H1 (cell line): ENCODE data around the gene DKC1. TPM values are rescaled to one million over a fixed set of nuclear protein-coding genes. Genes with fewer than 3 reads are reported as not detected.

Experiments
- CTCF ChIA-PET: fragments of 300-600 bp; sonication (Branson Sonifier 250); formaldehyde crosslinking; loops from one replicate; lab custom pipeline; 2021; ENCODE audit not compliant: partially characterized antibody; lab: Charles Lee
- POLR2A ChIA-PET: fragments of 300-600 bp; sonication (Branson Sonifier 250); formaldehyde crosslinking; loops from one replicate; lab custom pipeline; 2021; ENCODE audit warnings: inconsistent platforms; ENCODE audit not compliant: partially characterized antibody; lab: Charles Lee
- DNase-seq, 2 experiments: peaks; one replicate each; pipeline versions ENCODE4 v3.0.0 to v3.0.0-alpha.2; 2010 to 2022; ENCODE audit warnings: low spot score in 2 of 2, low read depth in 1 of 2, mixed read lengths in 1 of 2
- FAIRE-seq: peaks from 2 replicates; lab custom pipeline; 2011; peaks lifted over from hg19 to GRCh38; lab: Jason Lieb, UNC
- H2AFZ ChIP-seq: 2 replicates; pipeline ENCODE4 v1.8.1; 2012; ENCODE audit warnings: low read length, inconsistent platforms
- H2AK5ac ChIP-seq: 2 replicates; pipeline ENCODE4 v1.6.1; 2013; ENCODE audit warnings: low read depth, low read length
- H2BK120ac ChIP-seq: replicated peaks from 2 replicates; pipeline ENCODE3; 2013; ENCODE audit warnings: low read depth, low read length, inconsistent platforms
- H2BK12ac ChIP-seq: 2 replicates; pipeline ENCODE4 v1.6.1; 2013; ENCODE audit warnings: low read depth, low read length
- H2BK15ac ChIP-seq: 2 replicates; pipeline ENCODE4 v1.6.1; 2013; ENCODE audit warnings: low read length
- H2BK20ac ChIP-seq: 2 replicates; pipeline ENCODE4 v1.6.1; 2013; ENCODE audit warnings: low read length
- H2BK5ac ChIP-seq: 2 replicates; pipeline ENCODE4 v1.6.1; 2013; ENCODE audit warnings: low read depth, low read length
- H3K14ac ChIP-seq: 2 replicates; pipeline ENCODE4 v1.6.1; 2013; ENCODE audit warnings: inconsistent platforms; ENCODE audit not compliant: insufficient read length
- H3K18ac ChIP-seq: 2 replicates; pipeline ENCODE4 v1.6.1; 2013; ENCODE audit warnings: low read length; ENCODE audit errors: extremely low read depth
- H3K23ac ChIP-seq: 2 replicates; pipeline ENCODE4 v1.6.1; 2013; ENCODE audit warnings: inconsistent platforms; ENCODE audit not compliant: insufficient read length
- H3K23me2 ChIP-seq: 2 replicates; pipeline ENCODE4 v1.6.1; 2013; ENCODE audit warnings: low read depth, low read length
- H3K27ac ChIP-seq: 2 replicates; pipeline ENCODE4 v1.6.1; 2011; ENCODE audit warnings: low read depth, low read length, inconsistent platforms
- H3K27me3 ChIP-seq, 4 experiments: replicated peaks in 1 of 4; 1 replicate in 1 of 4; 2 replicates in 3 of 4; pipeline versions ENCODE4 v1.6.1 to v1.8.1; 2011 to 2013; ENCODE audit warnings: low read length in 3 of 4, mild to moderate bottlenecking in 3 of 4, inconsistent platforms in 2 of 4, mixed read lengths in 2 of 4, moderate library complexity in 1 of 4; ENCODE audit not compliant: control insufficient read depth in 3 of 4, insufficient read depth in 3 of 4; ENCODE audit errors: extremely low read depth in 1 of 4
- H3K36me3 ChIP-seq, 4 experiments: 2 replicates each; pipeline versions ENCODE4 v1.6.1 to v1.8.1; 2011 to 2013; ENCODE audit warnings: mild to moderate bottlenecking in 4 of 4, low read length in 3 of 4, moderate library complexity in 2 of 4, control low read depth in 1 of 4, inconsistent platforms in 1 of 4; ENCODE audit not compliant: insufficient read depth in 4 of 4, control insufficient read depth in 2 of 4
- H3K4ac ChIP-seq: replicated peaks from 2 replicates; pipeline ENCODE3; 2013; ENCODE audit warnings: low read length, low read depth, mixed read lengths, inconsistent platforms; ENCODE audit not compliant: insufficient read length
- H3K4me1 ChIP-seq, 4 experiments: replicated peaks in 1 of 4; 1 replicate in 1 of 4; 2 replicates in 3 of 4; pipeline versions ENCODE4 v1.6.1 to v1.8.1; 2011 to 2013; ENCODE audit warnings: low read length in 3 of 4, inconsistent platforms in 2 of 4, mixed read lengths in 1 of 4; ENCODE audit not compliant: insufficient read depth in 4 of 4, control insufficient read depth in 3 of 4
- H3K4me2 ChIP-seq, 2 experiments: 2 replicates each; pipeline versions ENCODE4 v1.6.1 to v1.8.1; 2011 to 2013; ENCODE audit warnings: low read depth in 2 of 2, low read length in 2 of 2, control low read depth in 1 of 2, inconsistent platforms in 1 of 2, mild to moderate bottlenecking in 1 of 2; ENCODE audit not compliant: insufficient read depth in 1 of 2
- H3K4me3 ChIP-seq, 4 experiments: fragments of 200-600, 300-600 bp in 1 of 4; sonication (generic), shearing (Covaris generic), sonication (Bioruptor Twin) in 1 of 4; 2 replicates each; pipeline versions ENCODE4 v1.5.1 to v1.8.1; 2011 to 2016; ENCODE audit warnings: low read length in 4 of 4, low read depth in 3 of 4, control low read depth in 2 of 4, inconsistent platforms in 2 of 4, mild to moderate bottlenecking in 2 of 4, mixed read lengths in 1 of 4, moderate library complexity in 1 of 4; ENCODE audit not compliant: insufficient read depth in 2 of 4; ENCODE audit errors: extremely low read depth in 1 of 4
- H3K56ac ChIP-seq: replicated peaks from 2 replicates; pipeline ENCODE3; 2013; ENCODE audit warnings: low read depth, mild to moderate bottlenecking, mixed read lengths, low read length, inconsistent platforms; ENCODE audit not compliant: insufficient read length
- H3K79me1 ChIP-seq: 2 replicates; pipeline ENCODE4 v1.6.1; 2013; ENCODE audit warnings: low read depth, low read length, control low read depth
- H3K79me2 ChIP-seq, 2 experiments: 2 replicates each; pipeline versions ENCODE4 v1.6.1 to v1.8.1; 2012 to 2013; ENCODE audit warnings: low read length in 2 of 2, mild to moderate bottlenecking in 2 of 2, inconsistent platforms in 1 of 2; ENCODE audit not compliant: insufficient read depth in 2 of 2, control insufficient read depth in 1 of 2
- H3K9ac ChIP-seq, 4 experiments: replicated peaks in 1 of 4; 1 replicate in 1 of 4; 2 replicates in 3 of 4; pipeline versions ENCODE4 v1.6.1 to v1.8.1; 2011 to 2013; ENCODE audit warnings: low read depth in 3 of 4, low read length in 3 of 4, control low read depth in 2 of 4, mild to moderate bottlenecking in 2 of 4, moderate library complexity in 2 of 4, inconsistent platforms in 1 of 4; ENCODE audit errors: extremely low read depth in 1 of 4
- H3K9me3 ChIP-seq, 2 experiments: 2 replicates each; pipeline versions ENCODE4 v1.6.1 to v1.8.1; 2012 to 2013; ENCODE audit warnings: mild to moderate bottlenecking in 2 of 2, moderate library complexity in 2 of 2, control low read depth in 1 of 2, inconsistent platforms in 1 of 2, low read depth in 1 of 2, low read length in 1 of 2, mixed read lengths in 1 of 2; ENCODE audit not compliant: insufficient read depth in 2 of 2
- H4K20me1 ChIP-seq, 2 experiments: replicated peaks in 1 of 2; 2 replicates each; pipeline versions ENCODE3 to v1.8.1; 2011 to 2013; ENCODE audit warnings: inconsistent platforms in 2 of 2, low read length in 2 of 2, mild to moderate bottlenecking in 1 of 2; ENCODE audit not compliant: insufficient read depth in 2 of 2, control insufficient read depth in 1 of 2
- H4K5ac ChIP-seq: 2 replicates; pipeline ENCODE4 v1.6.1; 2013; ENCODE audit warnings: low read length, low read depth, mixed read lengths, inconsistent platforms; ENCODE audit not compliant: insufficient read length
- H4K8ac ChIP-seq: 2 replicates; pipeline ENCODE4 v1.8.0; 2013; ENCODE audit warnings: mild to moderate bottlenecking, moderate library complexity, low read length, inconsistent platforms; ENCODE audit not compliant: insufficient read depth; ENCODE audit errors: extremely low read depth
- H4K91ac ChIP-seq: replicated peaks from 2 replicates; pipeline ENCODE3; 2013; ENCODE audit warnings: low read length, mixed read lengths, inconsistent platforms; ENCODE audit not compliant: insufficient read length
- ATF2 ChIP-seq: IDR thresholded peaks from 2 replicates; pipeline ENCODE4 v1.6.1; 2012; ENCODE audit warnings: low read length, inconsistent platforms
- CTCF ChIP-seq, 3 experiments: IDR thresholded peaks; 1 replicate in 2 of 3; 2 replicates in 1 of 3; pipeline versions ENCODE4 v1.5.1 to v1.6.1; 2011; ENCODE audit warnings: low read length in 3 of 3, mild to moderate bottlenecking in 3 of 3, inconsistent platforms in 2 of 3, low read depth in 1 of 3, moderate library complexity in 1 of 3; ENCODE audit not compliant: insufficient read depth in 1 of 3; ENCODE audit errors: control extremely low read depth in 1 of 3
- E2F6 ChIP-seq: IDR thresholded peaks from 2 replicates; pipeline ENCODE4 v1.6.1; 2012; ENCODE audit warnings: inconsistent platforms
- RFX5 ChIP-seq: IDR thresholded peaks from 2 replicates; pipeline ENCODE4 v1.6.1; 2011; ENCODE audit warnings: low read depth, low read length, improper control_type of control experiment, borderline replicate concordance
- SIRT6 ChIP-seq: IDR thresholded peaks from one replicate; pipeline ENCODE4 v1.7.1; 2012; ENCODE audit warnings: low read length, inconsistent platforms
- TCF12 ChIP-seq: IDR thresholded peaks from 2 replicates; pipeline ENCODE4 v1.6.1; 2011; ENCODE audit warnings: low read depth, mild to moderate bottlenecking, low read length
- WGBS, 2 experiments: shearing (Covaris generic) in 1 of 2; methylation state at CpG; one replicate each; pipeline versions ENCODE4 v1.1.6 to v1.1.7; 2013 to 2015; ENCODE audit warnings: low lambda C conversion rate in 2 of 2, mixed read lengths in 2 of 2, inconsistent platforms in 1 of 2, low coverage in 1 of 2, missing lambda C conversion rate in 1 of 2; ENCODE audit not compliant: insufficient replicate concordance in 2 of 2, insufficient coverage in 1 of 2, insufficient read length in 1 of 2; ENCODE audit errors: extremely low coverage in 1 of 2, missing lambda C conversion rate in 1 of 2; 5-methylcytosine and 5-hydroxymethylcytosine counted together
- polyA plus RNA-seq, 7 experiments: library from polyadenylated mRNA; depleted of rRNA in 3 of 7; stranded (reverse) in 5 of 7; unstranded in 2 of 7; fragments of >200 nt in 5 of 7; fragments of 200-250 nt in 2 of 7; gene quantifications; 1 replicate in 5 of 7; 2 replicates in 1 of 7; 4 replicates in 1 of 7; pipeline versions ENCODE4 v1.2.1 to v1.2.3, GENCODE V29; 2011 to 2013; ENCODE audit warnings: missing spikeins in 2 of 7, mixed read lengths in 2 of 7
- total RNA-seq: library from RNA; stranded (reverse); fragmentation: NEBNext Ultra II Directional; extraction: Animal tissue kit (Norgen Biotek cat#: 25700); gene quantifications from 2 replicates; pipeline ENCODE4 v1.2.1, GENCODE V29; 2021

The DKC1 gene
- total and polyA plus RNA-seq, 2 of the 8 experiments (the other 6 are each of a cell fraction or from before 2014, with no cell fraction given), result 65.6 to 143 TPM

DNA sequence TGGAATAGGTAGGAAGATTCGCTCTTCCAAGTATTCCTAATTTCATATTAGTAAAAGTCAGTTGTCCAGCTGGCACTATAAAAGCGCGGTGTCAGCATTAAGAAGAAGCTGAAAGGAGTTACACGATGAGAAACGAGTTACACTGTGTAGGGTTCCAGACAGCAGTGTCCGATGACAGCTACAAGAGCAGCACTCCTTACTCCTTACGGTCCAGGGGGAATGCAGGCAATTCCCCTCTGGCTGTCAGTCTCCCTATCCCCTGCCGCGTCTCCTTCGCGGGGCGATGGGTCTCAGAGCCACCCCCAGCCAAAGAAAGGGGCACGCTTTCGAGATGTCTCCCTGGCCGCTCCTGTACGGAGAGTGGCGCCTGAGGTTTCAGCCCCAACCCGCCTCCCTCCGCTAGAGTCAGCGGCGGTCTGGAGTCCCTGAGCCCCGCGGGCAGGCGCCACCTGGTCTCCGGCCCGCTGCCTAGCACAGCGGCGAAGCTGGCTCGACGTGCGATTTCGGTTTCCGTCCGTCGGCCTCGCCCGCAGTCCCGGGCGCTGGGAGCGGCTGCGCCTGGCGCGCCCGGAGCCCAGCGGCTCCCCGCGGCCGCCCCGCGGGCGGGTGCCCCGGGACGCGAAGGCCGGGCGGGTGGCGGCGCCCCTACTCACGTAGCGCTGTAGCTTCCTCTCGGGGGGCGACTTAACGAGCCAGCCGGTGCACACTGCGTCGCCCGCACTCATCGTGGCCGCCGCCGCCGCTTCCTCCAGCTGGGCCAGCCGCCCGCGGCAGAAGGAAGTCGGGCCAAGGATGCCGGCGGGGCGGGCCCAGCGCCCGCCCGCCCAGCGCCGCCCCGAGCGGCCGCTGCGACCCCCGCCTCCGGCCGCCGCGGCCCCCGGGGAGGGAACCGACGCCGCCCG is 12.1 kb upstream of the DKC1 start, which contains the start of gene GAB3:
GAB3 (minus strand) TSS at position 777 of the 902 bp plus-strand sequence; CDS start at position 725, 52 bp downstream.
- POLR2A ChIA-PET, result interaction anchor here (1.2 to 5.1 kb wide), 3 partner anchors 12 to 155 kb away, joined by 5 to 26 read pairs (median 6); partner anchors contain the start of gene DKC1
- H3K4me2 ChIP-seq, result peak within 1 kb of the TSS; percentile 71 to 76
- 5% methylated on average over 43 of the region's 98 CpGs; no CpG with 5 or more reads in 1 of the 2 experiments for WGBS, 2 experiments
- TF ChIP-seq ATF2 (no peak), E2F6 (peak; percentile 25; the same call in 1 of the 2 replicates), CTCF (IDR thresholded peaks at IDR 0.05; ENCODE audit: control extremely low read depth in 1 of 3, insufficient read depth in 1 of 3, low read depth in 1 of 3, low read length in 3 of 3) (no peak), TCF12 (no peak), SIRT6 (no peak), RFX5 (no peak)

More for the DNA sequence above, 12.1 kb upstream of the DKC1 start, which contains the start of gene GAB3:
- H3K14ac ChIP-seq, result no peak within 1 kb of the TSS
- H2BK5ac ChIP-seq, result no peak within 1 kb of the TSS
- no peak within 1 kb of the TSS for H3K27ac ChIP-seq
- peak within 1 kb of the TSS; percentile 31 to 55 (median 48) for H3K4me3 ChIP-seq
- no peak within 1 kb of the TSS for H3K9ac ChIP-seq
- no peaks in the 10 kb centered on the region for H3K79me2 ChIP-seq
- H3K27me3 ChIP-seq, result peaks cover 8 to 29% (median 27%) of the 10 kb centered on the region in 4 experiments
- H3K9me3 ChIP-seq, result no peaks in the 10 kb centered on the region
- no peak within 1 kb of the TSS for H4K5ac ChIP-seq
- H3K18ac ChIP-seq, result no peak within 1 kb of the TSS; the same call in 1 of the 2 replicates
- H4K20me1 ChIP-seq, result peaks cover 0 to 2% of the 10 kb centered on the region in 2 experiments
- no peak for FAIRE-seq
- DNase-seq, result peak in 1 of 2 experiments; percentile 52
- CTCF ChIA-PET, result interaction anchor here (0.9 to 3.6 kb wide), 2 partner anchors 33 to 88 kb away, joined by 3 to 22 read pairs; no protein-coding TSS in a partner anchor
- H2BK20ac ChIP-seq, result no peak within 1 kb of the TSS
- H3K23me2 ChIP-seq, result peaks cover 2% of the 10 kb centered on the region; the same call in 1 of the 2 replicates
- H3K36me3 ChIP-seq, result no peaks in the 10 kb centered on the region
- H2BK15ac ChIP-seq, result no peak within 1 kb of the TSS
- H2AFZ ChIP-seq, result no peak within 1 kb of the TSS
- no peak within 1 kb of the TSS for H3K56ac ChIP-seq
- H4K8ac ChIP-seq, result no peak within 1 kb of the TSS
- H3K79me1 ChIP-seq, result no peaks in the 10 kb centered on the region
- no peak within 1 kb of the TSS for H2AK5ac ChIP-seq
- no peak within 1 kb of the TSS for H4K91ac ChIP-seq
- no peak within 1 kb of the TSS for H2BK12ac ChIP-seq
- no peak within 1 kb of the TSS for H2BK120ac ChIP-seq
- H3K4me1 ChIP-seq, result no peaks in the 10 kb centered on the region
- no peak within 1 kb of the TSS for H3K4ac ChIP-seq
- no peak within 1 kb of the TSS for H3K23ac ChIP-seq
